Activated T-helper 2 cell treated with anti-CD3 and anti-CD28 coated beads, Interferon-gamma antibody, Interleukin-2, Interleukin-4, amounts not matched to agents 10 μg/mL and 5 μg/mL and 100 μg/mL, durations not matched to agents 14 hours and 24 hours and 36 hours (primary cell): ENCODE results near the gene OR2L8. TPM values are rescaled to one million over a fixed set of nuclear protein-coding genes. Genes with fewer than 3 reads are reported as not detected.
A peak's percentile ranks its signal among the peaks of the same experiment; 100 is the strongest.

Source experiments
- DNase-seq: peaks from one replicate; pipeline ENCODE4 v3.0.0; 2021; ENCODE audit warnings: low spot score
- H3K27ac Mint-ChIP-seq: one replicate; pipeline ENCODE4 v1.8.0; 2021; ENCODE audit warnings: mixed read lengths
- H3K27me3 Mint-ChIP-seq: one replicate; pipeline ENCODE4 v1.8.0; 2021; ENCODE audit warnings: low read depth, mixed read lengths
- H3K36me3 Mint-ChIP-seq: one replicate; pipeline ENCODE4 v1.8.0; 2021; ENCODE audit warnings: low read depth, mixed read lengths
- H3K4me1 Mint-ChIP-seq: one replicate; pipeline ENCODE4 v1.8.0; 2021; ENCODE audit warnings: low read depth, mixed read lengths
- H3K4me3 Mint-ChIP-seq: one replicate; pipeline ENCODE4 v1.8.0; 2021; ENCODE audit warnings: low read depth, mild to moderate bottlenecking, moderate library complexity, mixed read lengths
- H3K9me3 Mint-ChIP-seq: one replicate; pipeline ENCODE4 v1.8.0; 2021; ENCODE audit warnings: mixed read lengths
- intact Hi-C: fragments of 100-400 bp; cut with micrococcal nuclease; formaldehyde crosslinking; loops from one replicate; pipeline ENCODE4 v1.15.1; 2023
- total RNA-seq: library from RNA; stranded (reverse); gene quantifications from 2 replicates; pipeline ENCODE4 v1.2.3, GENCODE V29; 2022

OR2L8 gene
- total RNA-seq: 0.21 TPM in 2 replicates

- H3K9me3 Mint-ChIP-seq: no peaks in the 10 kb centered on the region
- no peak within 1 kb of the TSS for H3K4me3 Mint-ChIP-seq
- no peaks in the 10 kb centered on the region for H3K27me3 Mint-ChIP-seq
- no peaks in the 10 kb centered on the region for H3K36me3 Mint-ChIP-seq
- no peak within 1 kb of the TSS for H3K27ac Mint-ChIP-seq
- H3K4me1 Mint-ChIP-seq: no peaks in the 10 kb centered on the region
- DNase-seq: no peak
- intact Hi-C loops: no loop called here
Measured at GRCh38 chr1:247948558-247948957, at the start of gene OR2L8. Gene OR2L8, plus strand, starts transcription at chr1:247948858. Its CDS starts 0 bp downstream, at chr1:247948858.

GRCh38 chr1:247904122-247904521 is 44.5 kb upstream of the OR2L8 start:
- H3K36me3 Mint-ChIP-seq: no peaks in the 10 kb centered on the region
- intact Hi-C loops: no loop called here
- no peak for DNase-seq
- no peak overlapping the region for H3K27ac Mint-ChIP-seq
- H3K4me1 Mint-ChIP-seq: peaks cover 9% of the 10 kb centered on the region
- peaks cover 4% of the 10 kb centered on the region for H3K27me3 Mint-ChIP-seq
- no peaks in the 10 kb centered on the region for H3K9me3 Mint-ChIP-seq
- H3K4me3 Mint-ChIP-seq: no peak overlapping the region

- Mint-ChIP-seq H3K4me3 (no peak overlapping the region), H3K27me3 (peaks cover 4% of the 10 kb centered on the region), H3K36me3 (no peaks in the 10 kb centered on the region), H3K27ac (no peak overlapping the region), H3K4me1 (peaks cover 9% of the 10 kb centered on the region), H3K9me3 (no peaks in the 10 kb centered on the region)
- intact Hi-C loops: no loop called here
- no peak for DNase-seq
Measured at GRCh38 chr1:247905181-247905580, 43.5 kb upstream of the OR2L8 start.

- Mint-ChIP-seq H3K4me3 (peak overlapping the region; percentile 34), H3K27ac (peak overlapping the region; percentile 68), H3K27me3 (peaks cover 4% of the 10 kb centered on the region), H3K9me3 (no peaks in the 10 kb centered on the region), H3K4me1 (peaks cover 9% of the 10 kb centered on the region), H3K36me3 (no peaks in the 10 kb centered on the region)
- no peak for DNase-seq
- intact Hi-C loops: no loop called here
Measured at GRCh38 chr1:247905910-247906503, 42.7 kb upstream of the OR2L8 start.

- H3K9me3 Mint-ChIP-seq: no peaks in the 10 kb centered on the region
- no peak for DNase-seq
- H3K27me3 Mint-ChIP-seq: peaks cover 4% of the 10 kb centered on the region
- intact Hi-C loops: no loop called here
- H3K4me1 Mint-ChIP-seq: peaks cover 9% of the 10 kb centered on the region
- H3K36me3 Mint-ChIP-seq: no peaks in the 10 kb centered on the region
- peak overlapping the region; percentile 60 for H3K4me3 Mint-ChIP-seq
- H3K27ac Mint-ChIP-seq: peak overlapping the region; percentile 68
Measured at GRCh38 chr1:247906504-247907047, 42.1 kb upstream of the OR2L8 start.

GRCh38 chr1:247908766-247909165 is 39.9 kb upstream of the OR2L8 start:
- peaks cover 4% of the 10 kb centered on the region for H3K27me3 Mint-ChIP-seq
- H3K36me3 Mint-ChIP-seq: no peaks in the 10 kb centered on the region
- H3K4me1 Mint-ChIP-seq: peaks cover 9% of the 10 kb centered on the region

GRCh38 chr1:247913786-247914185 is 34.9 kb upstream of the OR2L8 start:
- Mint-ChIP-seq H3K27ac (no peak overlapping the region), H3K27me3 (no peaks in the 10 kb centered on the region), H3K9me3 (no peaks in the 10 kb centered on the region), H3K36me3 (no peaks in the 10 kb centered on the region), H3K4me3 (no peak overlapping the region), H3K4me1 (no peaks in the 10 kb centered on the region)
- intact Hi-C loops: no loop called here
- DNase-seq: no peak

More at GRCh38 chr1:247908766-247909165, 39.9 kb upstream of the OR2L8 start:
- intact Hi-C loops: loop anchor here (2.0 kb wide), 1 partner anchor 28 kb away; no protein-coding TSS in a partner anchor
- Mint-ChIP-seq H3K27ac (no peak overlapping the region), H3K4me3 (no peak overlapping the region), H3K9me3 (no peaks in the 10 kb centered on the region)
- no peak for DNase-seq

- no peaks in the 10 kb centered on the region for H3K9me3 Mint-ChIP-seq
- no peak for DNase-seq
- intact Hi-C loops: no loop called here
Measured at GRCh38 chr1:247914941-247915662, 33.6 kb upstream of the OR2L8 start.

GRCh38 chr1:247919952-247920351 is 28.7 kb upstream of the OR2L8 start, which contains the start of gene OR2T8:
Gene OR2T8, plus strand, starts transcription at chr1:247920252. Its CDS starts 766 bp downstream, at chr1:247921018.
- DNase-seq: no peak
- H3K9me3 Mint-ChIP-seq: no peaks in the 10 kb centered on the region
- H3K4me3 Mint-ChIP-seq: no peak within 1 kb of the TSS
- H3K27me3 Mint-ChIP-seq: no peaks in the 10 kb centered on the region
- H3K36me3 Mint-ChIP-seq: no peaks in the 10 kb centered on the region
- no peaks in the 10 kb centered on the region for H3K4me1 Mint-ChIP-seq
- no peak within 1 kb of the TSS for H3K27ac Mint-ChIP-seq
- intact Hi-C loops: no loop called here

More at GRCh38 chr1:247914941-247915662, 33.6 kb upstream of the OR2L8 start:
- Mint-ChIP-seq H3K36me3 (no peaks in the 10 kb centered on the region), H3K27ac (no peak overlapping the region), H3K4me3 (no peak overlapping the region), H3K27me3 (no peaks in the 10 kb centered on the region), H3K4me1 (no peaks in the 10 kb centered on the region)

GRCh38 chr1:247923941-247924340 is 24.7 kb upstream of the OR2L8 start:
- intact Hi-C loops: no loop called here
- Mint-ChIP-seq H3K4me1 (no peaks in the 10 kb centered on the region), H3K27me3 (no peaks in the 10 kb centered on the region), H3K9me3 (no peaks in the 10 kb centered on the region), H3K36me3 (no peaks in the 10 kb centered on the region), H3K4me3 (no peak overlapping the region), H3K27ac (no peak overlapping the region)
- DNase-seq: no peak

GRCh38 chr1:247924868-247925267 is 23.8 kb upstream of the OR2L8 start, which contains the start of gene OR2AJ1:
Gene OR2AJ1, plus strand, starts transcription at chr1:247924889. Its CDS starts 8,880 bp downstream, at chr1:247933769.
- intact Hi-C loops: no loop called here
- Mint-ChIP-seq H3K27me3 (no peaks in the 10 kb centered on the region), H3K4me1 (no peaks in the 10 kb centered on the region), H3K4me3 (no peak within 1 kb of the TSS), H3K27ac (no peak within 1 kb of the TSS), H3K9me3 (no peaks in the 10 kb centered on the region), H3K36me3 (no peaks in the 10 kb centered on the region)
- DNase-seq: no peak

- H3K4me3 Mint-ChIP-seq: no peak overlapping the region
- no peaks in the 10 kb centered on the region for H3K36me3 Mint-ChIP-seq
- no peaks in the 10 kb centered on the region for H3K9me3 Mint-ChIP-seq
- no peak for DNase-seq
- intact Hi-C loops: no loop called here
- no peaks in the 10 kb centered on the region for H3K27me3 Mint-ChIP-seq
- H3K4me1 Mint-ChIP-seq: no peaks in the 10 kb centered on the region
- no peak overlapping the region for H3K27ac Mint-ChIP-seq
Measured at GRCh38 chr1:247933989-247934388, 14.7 kb upstream of the OR2L8 start.

- peaks cover 2% of the 10 kb centered on the region for H3K27me3 Mint-ChIP-seq
- H3K4me3 Mint-ChIP-seq: no peak overlapping the region
- no peak for DNase-seq
- no peaks in the 10 kb centered on the region for H3K36me3 Mint-ChIP-seq
- H3K9me3 Mint-ChIP-seq: no peaks in the 10 kb centered on the region
- H3K27ac Mint-ChIP-seq: no peak overlapping the region
- H3K4me1 Mint-ChIP-seq: no peaks in the 10 kb centered on the region
- intact Hi-C loops: loop anchor here (2.0 kb wide), 1 partner anchor 27 kb away; no protein-coding TSS in a partner anchor
Measured at GRCh38 chr1:247935781-247936180, 12.9 kb upstream of the OR2L8 start.
